DND-41 (cell line): ENCODE measurements around the gene TMEM14B.

Source experiments
- ATAC-seq: fragments of 200-7000 bp; cut with Tn5 transposase; 3 replicates; pipeline ENCODE4 v1.9.1; 2021; ENCODE audit warnings: low read depth; ENCODE audit not compliant: insufficient read depth
- DNase-seq: peaks from one replicate; pipeline ENCODE4 v3.0.0-alpha.2; 2020
- H2AFZ ChIP-seq: 2 replicates; pipeline ENCODE4 v1.6.0; 2012; ENCODE audit warnings: low read depth, low read length
- H3K27ac ChIP-seq: 2 replicates; pipeline ENCODE4 v1.5.1; 2012; ENCODE audit warnings: low read length, inconsistent platforms
- H3K27me3 ChIP-seq: fragments of 200-600 bp; sonication (generic); 2 replicates; pipeline ENCODE4 v1.6.0; 2012; ENCODE audit warnings: low read length, mild to moderate bottlenecking, inconsistent platforms; ENCODE audit not compliant: insufficient read depth, poor library complexity
- H3K36me3 ChIP-seq: 2 replicates; pipeline ENCODE4 v1.5.1; 2012; ENCODE audit warnings: low read length, inconsistent platforms; ENCODE audit not compliant: insufficient read depth
- H3K4me1 ChIP-seq: 2 replicates; pipeline ENCODE4 v1.5.1; 2012; ENCODE audit warnings: mild to moderate bottlenecking, low read length; ENCODE audit not compliant: insufficient read depth
- H3K4me2 ChIP-seq: 2 replicates; pipeline ENCODE4 v1.6.0; 2012; ENCODE audit warnings: mild to moderate bottlenecking, moderate library complexity, low read length, inconsistent platforms; ENCODE audit not compliant: insufficient read depth
- H3K4me3 ChIP-seq, 2 experiments: fragments of 200-600 bp in 1 of 2; shearing (Covaris generic) in 1 of 2; 2 replicates each; pipeline ENCODE4 v1.5.1; 2012 to 2016; ENCODE audit warnings: inconsistent platforms in 2 of 2, low read length in 2 of 2, mild to moderate bottlenecking in 2 of 2, low read depth in 1 of 2, moderate library complexity in 1 of 2
- H3K79me2 ChIP-seq: 2 replicates; pipeline ENCODE4 v1.6.0; 2012; ENCODE audit warnings: low read length, inconsistent platforms; ENCODE audit not compliant: insufficient read depth
- H3K9ac ChIP-seq: 2 replicates; pipeline ENCODE4 v1.6.0; 2012; ENCODE audit warnings: low read depth, mild to moderate bottlenecking, inconsistent platforms, low read length, moderate library complexity
- H3K9me3 ChIP-seq: 2 replicates; pipeline ENCODE4 v1.5.1; 2012; ENCODE audit warnings: low read length, moderate library complexity, mild to moderate bottlenecking, inconsistent platforms; ENCODE audit not compliant: insufficient read depth, severe bottlenecking
- H4K20me1 ChIP-seq: 2 replicates; pipeline ENCODE4 v1.6.0; 2012; ENCODE audit warnings: low read length; ENCODE audit not compliant: insufficient read depth
- EZH2 ChIP-seq: IDR thresholded peaks from 3 replicates; pipeline ENCODE4 v1.6.1; 2012; ENCODE audit warnings: borderline replicate concordance, low read depth, mild to moderate bottlenecking, moderate library complexity, low read length, inconsistent platforms; ENCODE audit not compliant: severe bottlenecking
- TF ChIP-seq, protein P1 (sequence below): IDR thresholded peaks from 2 replicates; pipeline ENCODE4 v1.5.1; 2012; ENCODE audit warnings: borderline replicate concordance, low read length, moderate library complexity, mild to moderate bottlenecking; ENCODE audit not compliant: poor library complexity, severe bottlenecking; ENCODE audit errors: extremely low read depth

The TMEM14B gene

DNA sequence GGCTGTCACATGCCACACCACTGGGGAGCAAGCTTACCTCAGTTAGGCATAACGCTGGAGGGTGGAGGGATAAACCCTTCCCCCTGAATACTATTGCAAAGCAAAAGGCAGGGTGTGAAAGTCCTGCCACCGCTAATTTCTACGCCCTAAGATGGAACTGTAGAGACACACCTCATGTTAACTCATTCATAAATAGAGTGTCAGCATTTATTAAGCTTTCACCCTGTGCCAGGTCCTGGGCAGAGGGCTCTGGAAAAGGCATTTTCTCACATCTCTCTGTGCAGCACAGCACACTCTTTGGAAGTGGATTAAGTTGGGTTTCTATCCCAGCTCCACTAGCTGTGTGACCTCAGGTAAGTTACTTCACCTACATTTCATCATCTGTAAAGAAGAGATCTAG lies 21.8 kb downstream of the TMEM14B start:
- no peaks in the 10 kb centered on the region for H4K20me1 ChIP-seq
- no peak overlapping the region for H2AFZ ChIP-seq
- no peak overlapping the region for H3K4me3 ChIP-seq
- peaks cover 14% of the 10 kb centered on the region for H3K36me3 ChIP-seq
- H3K4me1 ChIP-seq, result no peaks in the 10 kb centered on the region
- ATAC-seq (no peak), DNase-seq (no peak)
- H3K79me2 ChIP-seq, result no peaks in the 10 kb centered on the region
- H3K27me3 ChIP-seq, result no peaks in the 10 kb centered on the region
- H3K4me2 ChIP-seq, result no peak overlapping the region
- no peak overlapping the region for H3K9ac ChIP-seq
- no peaks in the 10 kb centered on the region for H3K9me3 ChIP-seq
- H3K27ac ChIP-seq, result no peak overlapping the region
- TF ChIP-seq, protein P1, sequence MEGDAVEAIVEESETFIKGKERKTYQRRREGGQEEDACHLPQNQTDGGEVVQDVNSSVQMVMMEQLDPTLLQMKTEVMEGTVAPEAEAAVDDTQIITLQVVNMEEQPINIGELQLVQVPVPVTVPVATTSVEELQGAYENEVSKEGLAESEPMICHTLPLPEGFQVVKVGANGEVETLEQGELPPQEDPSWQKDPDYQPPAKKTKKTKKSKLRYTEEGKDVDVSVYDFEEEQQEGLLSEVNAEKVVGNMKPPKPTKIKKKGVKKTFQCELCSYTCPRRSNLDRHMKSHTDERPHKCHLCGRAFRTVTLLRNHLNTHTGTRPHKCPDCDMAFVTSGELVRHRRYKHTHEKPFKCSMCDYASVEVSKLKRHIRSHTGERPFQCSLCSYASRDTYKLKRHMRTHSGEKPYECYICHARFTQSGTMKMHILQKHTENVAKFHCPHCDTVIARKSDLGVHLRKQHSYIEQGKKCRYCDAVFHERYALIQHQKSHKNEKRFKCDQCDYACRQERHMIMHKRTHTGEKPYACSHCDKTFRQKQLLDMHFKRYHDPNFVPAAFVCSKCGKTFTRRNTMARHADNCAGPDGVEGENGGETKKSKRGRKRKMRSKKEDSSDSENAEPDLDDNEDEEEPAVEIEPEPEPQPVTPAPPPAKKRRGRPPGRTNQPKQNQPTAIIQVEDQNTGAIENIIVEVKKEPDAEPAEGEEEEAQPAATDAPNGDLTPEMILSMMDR, result no peak
- no peak for TF ChIP-seq EZH2

DNA sequence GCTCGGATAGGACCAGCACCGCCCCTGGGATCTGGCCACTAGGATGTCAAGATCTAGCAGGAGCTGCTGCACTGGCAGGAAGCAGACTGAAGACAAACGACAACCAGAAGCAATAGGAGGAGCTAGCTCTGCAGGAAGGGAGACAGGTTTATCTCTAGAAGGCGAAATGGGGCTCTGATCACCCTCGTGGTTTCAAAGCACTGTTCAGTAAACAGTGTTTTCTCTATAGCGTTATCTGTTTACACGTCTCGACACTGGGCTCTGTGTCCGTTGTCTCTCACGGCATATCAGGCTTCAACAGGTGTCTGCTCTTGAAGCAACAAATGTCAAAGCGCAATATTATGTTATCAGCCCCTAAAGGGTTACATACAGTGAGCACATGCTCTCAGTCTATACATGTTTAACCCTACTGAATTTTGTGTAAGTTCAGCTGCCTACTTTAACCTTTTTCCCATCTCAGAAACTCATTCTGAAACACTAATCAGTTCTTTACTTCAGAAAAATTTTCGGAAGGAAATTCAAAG lies 23.8 kb downstream of the TMEM14B start:
- ATAC-seq, result peak; percentile 31; the same call in 1 of the 3 replicates
- Histone ChIP-seq H3K9ac (no peak overlapping the region), H2AFZ (no peak overlapping the region), H4K20me1 (no peaks in the 10 kb centered on the region), H3K9me3 (no peaks in the 10 kb centered on the region), H3K79me2 (no peaks in the 10 kb centered on the region), H3K4me3 (no peak overlapping the region), H3K27me3 (no peaks in the 10 kb centered on the region), H3K4me1 (no peaks in the 10 kb centered on the region), H3K27ac (no peak overlapping the region), H3K36me3 (peaks cover 22% of the 10 kb centered on the region), H3K4me2 (no peak overlapping the region)
- DNase-seq, result no peak
- TF ChIP-seq EZH2, result no peak
- TF ChIP-seq, protein P1, result no peak

- TF ChIP-seq EZH2, result no peak
- TF ChIP-seq, protein P1, result no peak
- no peak overlapping the region for H3K4me2 ChIP-seq
- no peak overlapping the region for H3K9ac ChIP-seq
- no peak overlapping the region for H3K27ac ChIP-seq
- ATAC-seq (no peak), DNase-seq (no peak)
- H3K27me3 ChIP-seq, result no peaks in the 10 kb centered on the region
- H2AFZ ChIP-seq, result no peak overlapping the region
- no peaks in the 10 kb centered on the region for H4K20me1 ChIP-seq
- no peaks in the 10 kb centered on the region for H3K9me3 ChIP-seq
- peaks cover 8% of the 10 kb centered on the region; the same call in 1 of the 2 replicates for H3K36me3 ChIP-seq
- no peaks in the 10 kb centered on the region for H3K4me1 ChIP-seq
- H3K4me3 ChIP-seq, result no peak overlapping the region
- no peaks in the 10 kb centered on the region for H3K79me2 ChIP-seq
Observed at GRCh38 chr6:10778230-10778629, 30.6 kb downstream of the TMEM14B start.

- no peaks in the 10 kb centered on the region for H3K4me1 ChIP-seq
- H4K20me1 ChIP-seq, result no peaks in the 10 kb centered on the region
- no peaks in the 10 kb centered on the region for H3K9me3 ChIP-seq
- H3K9ac ChIP-seq, result no peak overlapping the region
- DNase-seq (no peak), ATAC-seq (no peak)
- no peak overlapping the region for H3K4me2 ChIP-seq
- no peak overlapping the region for H3K27ac ChIP-seq
- H3K4me3 ChIP-seq, result no peak overlapping the region
- H3K27me3 ChIP-seq, result no peaks in the 10 kb centered on the region
- H3K79me2 ChIP-seq, result no peaks in the 10 kb centered on the region
- peaks cover 8% of the 10 kb centered on the region; the same call in 1 of the 2 replicates for H3K36me3 ChIP-seq
- no peak for TF ChIP-seq EZH2
- TF ChIP-seq, protein P1, result no peak
- H2AFZ ChIP-seq, result no peak overlapping the region
Observed at GRCh38 chr6:10779076-10779475, 31.5 kb downstream of the TMEM14B start.
